Esophagus muscularis mucosa (tissue), 4 donors: ENCODE results near the gene NEO1.

Experiments used
- EP300 ChIP-seq: sonication (generic); formaldehyde crosslinking; IDR thresholded peaks from one replicate; pipeline ENCODE4 v1.6.1; 2017; ENCODE audit warnings: antibody characterized with exemption
- POLR2A ChIP-seq: fragments of 450-650 bp; IDR thresholded peaks from one replicate; pipeline ENCODE4 v1.6.1; 2017; ENCODE audit warnings: antibody characterized with exemption, moderate library complexity, mild to moderate bottlenecking, low read depth
- POLR2AphosphoS5 ChIP-seq, 2 donors: sonication (generic); formaldehyde crosslinking; IDR thresholded peaks; one replicate each; pipeline ENCODE4 v1.6.1; 2017; ENCODE audit warnings: antibody characterized with exemption in 2 of 2
- TF ChIP-seq, protein P1 (sequence below), 3 experiments: fragments of 200-600 bp in 2 of 3; fragments of 450-650 bp in 1 of 3; sonication (generic) in 2 of 3; IDR thresholded peaks; one replicate each; pipeline ENCODE4 v1.5.1; 2017 to 2019; ENCODE audit warnings: antibody characterized with exemption in 3 of 3, mild to moderate bottlenecking in 2 of 3, moderate library complexity in 1 of 3

DNA sequence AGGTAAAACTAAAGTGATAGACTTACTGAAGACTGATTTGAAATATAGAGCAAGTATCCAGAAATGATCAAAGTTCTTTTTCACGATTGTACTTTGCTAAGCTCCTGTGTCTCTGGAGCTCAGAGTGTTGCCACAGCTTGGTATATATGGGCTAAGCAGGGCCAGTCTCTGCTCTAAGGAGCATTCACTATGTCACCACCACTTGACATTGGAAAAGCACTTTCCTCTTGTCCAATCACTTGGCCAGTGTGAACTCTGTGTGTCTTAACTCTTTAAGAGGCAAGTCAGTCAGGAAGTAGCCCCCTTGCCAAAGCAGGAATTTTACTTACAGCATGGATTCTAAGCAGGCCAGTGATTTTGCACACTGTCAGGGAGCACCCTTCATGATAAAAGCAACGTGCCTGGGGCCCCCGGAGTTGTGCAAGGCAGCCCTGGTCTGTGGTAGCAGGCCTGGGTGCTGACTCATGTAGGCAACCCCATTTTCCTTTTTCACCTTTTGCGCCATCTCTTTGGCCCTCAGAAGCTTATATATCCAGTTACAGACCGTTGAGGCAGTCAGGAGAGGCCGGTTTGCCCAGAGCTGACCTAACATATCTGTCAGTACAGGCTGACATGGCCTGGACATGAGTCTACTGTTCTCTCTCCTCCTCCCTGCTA lies 243.5 kb downstream of the NEO1 start:
- TF ChIP-seq POLR2A (no peak), POLR2AphosphoS5 (IDR thresholded peaks at IDR 0.05) (no peak), EP300 (no peak)
- TF ChIP-seq, protein P1, sequence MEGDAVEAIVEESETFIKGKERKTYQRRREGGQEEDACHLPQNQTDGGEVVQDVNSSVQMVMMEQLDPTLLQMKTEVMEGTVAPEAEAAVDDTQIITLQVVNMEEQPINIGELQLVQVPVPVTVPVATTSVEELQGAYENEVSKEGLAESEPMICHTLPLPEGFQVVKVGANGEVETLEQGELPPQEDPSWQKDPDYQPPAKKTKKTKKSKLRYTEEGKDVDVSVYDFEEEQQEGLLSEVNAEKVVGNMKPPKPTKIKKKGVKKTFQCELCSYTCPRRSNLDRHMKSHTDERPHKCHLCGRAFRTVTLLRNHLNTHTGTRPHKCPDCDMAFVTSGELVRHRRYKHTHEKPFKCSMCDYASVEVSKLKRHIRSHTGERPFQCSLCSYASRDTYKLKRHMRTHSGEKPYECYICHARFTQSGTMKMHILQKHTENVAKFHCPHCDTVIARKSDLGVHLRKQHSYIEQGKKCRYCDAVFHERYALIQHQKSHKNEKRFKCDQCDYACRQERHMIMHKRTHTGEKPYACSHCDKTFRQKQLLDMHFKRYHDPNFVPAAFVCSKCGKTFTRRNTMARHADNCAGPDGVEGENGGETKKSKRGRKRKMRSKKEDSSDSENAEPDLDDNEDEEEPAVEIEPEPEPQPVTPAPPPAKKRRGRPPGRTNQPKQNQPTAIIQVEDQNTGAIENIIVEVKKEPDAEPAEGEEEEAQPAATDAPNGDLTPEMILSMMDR (IDR thresholded peaks at IDR 0.05) = no peak
